ENCODE measurements around the gene PANK2.
A peak's percentile ranks its signal among the peaks of the same experiment; 100 is the strongest.
"Not testable (repeated sequence)": the region's sequence is repeated elsewhere in the genome, so short reads cannot be mapped to it uniquely, and the experiment has no call there.

PANK2 gene

DNA sequence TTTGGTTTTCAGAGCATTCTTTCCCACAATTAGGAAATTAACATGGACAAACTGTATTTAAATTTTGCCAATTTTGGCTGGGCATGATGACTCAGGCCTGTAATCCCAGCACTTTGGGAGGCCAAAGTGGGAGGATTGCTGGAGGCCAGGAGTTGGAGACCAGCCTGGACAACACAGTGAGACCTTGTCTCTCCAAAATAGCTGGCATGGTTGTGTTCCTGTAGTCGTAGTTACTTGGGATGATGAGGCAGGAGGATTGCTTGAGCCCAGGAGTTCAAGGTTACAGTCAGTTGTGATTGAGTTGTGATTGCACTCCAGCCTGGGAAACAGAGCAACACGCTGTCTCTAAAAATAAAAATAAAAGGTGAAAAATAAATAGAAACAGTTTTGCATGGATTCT, 15.0 kb downstream of the PANK2 start:
- H3K4me1 ChIP-seq (ENCODE audit: low read length) = peaks cover 65% of the 10 kb centered on the region
- H3K27ac ChIP-seq (ENCODE audit: low read length) = no peak overlapping the region
- peaks cover 95% of the 10 kb centered on the region for H3K79me2 ChIP-seq (ENCODE audit: low read length)
- no peak overlapping the region for H3K4me2 ChIP-seq (ENCODE audit: low read length)
- H3K4me3 ChIP-seq (ENCODE audit: low read length) = no peak overlapping the region
- no peaks in the 10 kb centered on the region for H3K9me3 ChIP-seq (ENCODE audit: insufficient read depth, low read length)
- H4K20me1 ChIP-seq (ENCODE audit: insufficient read depth, low read length) = peaks cover 91% of the 10 kb centered on the region
- no peaks in the 10 kb centered on the region for H3K27me3 ChIP-seq (ENCODE audit: low read depth, low read length)
- peaks cover 35% of the 10 kb centered on the region for H3K36me3 ChIP-seq (replicated peaks; ENCODE audit: low read depth, low read length)
- TF ChIP-seq EZH2phosphoT487 (IDR thresholded peaks at IDR 0.05; ENCODE audit: low read depth) = no peak
- TF ChIP-seq, protein P1, sequence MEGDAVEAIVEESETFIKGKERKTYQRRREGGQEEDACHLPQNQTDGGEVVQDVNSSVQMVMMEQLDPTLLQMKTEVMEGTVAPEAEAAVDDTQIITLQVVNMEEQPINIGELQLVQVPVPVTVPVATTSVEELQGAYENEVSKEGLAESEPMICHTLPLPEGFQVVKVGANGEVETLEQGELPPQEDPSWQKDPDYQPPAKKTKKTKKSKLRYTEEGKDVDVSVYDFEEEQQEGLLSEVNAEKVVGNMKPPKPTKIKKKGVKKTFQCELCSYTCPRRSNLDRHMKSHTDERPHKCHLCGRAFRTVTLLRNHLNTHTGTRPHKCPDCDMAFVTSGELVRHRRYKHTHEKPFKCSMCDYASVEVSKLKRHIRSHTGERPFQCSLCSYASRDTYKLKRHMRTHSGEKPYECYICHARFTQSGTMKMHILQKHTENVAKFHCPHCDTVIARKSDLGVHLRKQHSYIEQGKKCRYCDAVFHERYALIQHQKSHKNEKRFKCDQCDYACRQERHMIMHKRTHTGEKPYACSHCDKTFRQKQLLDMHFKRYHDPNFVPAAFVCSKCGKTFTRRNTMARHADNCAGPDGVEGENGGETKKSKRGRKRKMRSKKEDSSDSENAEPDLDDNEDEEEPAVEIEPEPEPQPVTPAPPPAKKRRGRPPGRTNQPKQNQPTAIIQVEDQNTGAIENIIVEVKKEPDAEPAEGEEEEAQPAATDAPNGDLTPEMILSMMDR (IDR thresholded peaks at IDR 0.05; ENCODE audit: low read depth, low read length) = no peak
- no peak overlapping the region for H3K9ac ChIP-seq (ENCODE audit: low read length)
- H2AFZ ChIP-seq (ENCODE audit: low read depth, low read length) = no peak overlapping the region

DNA sequence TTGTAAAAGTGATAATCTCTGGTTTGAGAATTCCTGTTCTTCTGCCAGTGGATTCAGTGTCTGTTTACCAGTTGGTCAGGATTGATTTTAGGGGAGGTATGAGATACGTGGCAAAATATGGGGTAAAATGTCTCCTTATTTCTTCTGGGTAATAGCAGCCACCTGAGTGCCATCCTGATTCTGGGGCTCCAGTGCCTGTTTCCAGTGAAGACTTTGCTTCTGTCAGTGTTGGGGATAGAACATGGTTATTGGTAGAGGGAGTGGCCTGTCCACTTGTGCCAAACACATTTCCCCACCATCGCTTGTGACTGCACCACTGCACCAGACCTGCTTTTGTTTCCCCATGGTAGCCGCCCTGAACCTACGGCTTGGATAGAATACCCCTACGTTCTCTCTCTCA, 15.7 kb downstream of the PANK2 start:
- no peak overlapping the region for H3K27ac ChIP-seq (ENCODE audit: low read length)
- no peak overlapping the region for H3K9ac ChIP-seq (ENCODE audit: low read length)
- TF ChIP-seq, protein P1 (IDR thresholded peaks at IDR 0.05; ENCODE audit: low read depth, low read length) = no peak
- no peak for TF ChIP-seq EZH2phosphoT487 (IDR thresholded peaks at IDR 0.05; ENCODE audit: low read depth)
- peaks cover 39% of the 10 kb centered on the region for H3K36me3 ChIP-seq (replicated peaks; ENCODE audit: low read depth, low read length)
- no peaks in the 10 kb centered on the region for H3K27me3 ChIP-seq (ENCODE audit: low read depth, low read length)
- H3K4me2 ChIP-seq (ENCODE audit: low read length) = no peak overlapping the region
- peaks cover 95% of the 10 kb centered on the region for H3K79me2 ChIP-seq (ENCODE audit: low read length)
- H3K4me1 ChIP-seq (ENCODE audit: low read length) = peaks cover 61% of the 10 kb centered on the region
- H2AFZ ChIP-seq (ENCODE audit: low read depth, low read length) = no peak overlapping the region
- peaks cover 91% of the 10 kb centered on the region for H4K20me1 ChIP-seq (ENCODE audit: insufficient read depth, low read length)
- H3K9me3 ChIP-seq (ENCODE audit: insufficient read depth, low read length) = no peaks in the 10 kb centered on the region
- H3K4me3 ChIP-seq (ENCODE audit: low read length) = no peak overlapping the region

DNA sequence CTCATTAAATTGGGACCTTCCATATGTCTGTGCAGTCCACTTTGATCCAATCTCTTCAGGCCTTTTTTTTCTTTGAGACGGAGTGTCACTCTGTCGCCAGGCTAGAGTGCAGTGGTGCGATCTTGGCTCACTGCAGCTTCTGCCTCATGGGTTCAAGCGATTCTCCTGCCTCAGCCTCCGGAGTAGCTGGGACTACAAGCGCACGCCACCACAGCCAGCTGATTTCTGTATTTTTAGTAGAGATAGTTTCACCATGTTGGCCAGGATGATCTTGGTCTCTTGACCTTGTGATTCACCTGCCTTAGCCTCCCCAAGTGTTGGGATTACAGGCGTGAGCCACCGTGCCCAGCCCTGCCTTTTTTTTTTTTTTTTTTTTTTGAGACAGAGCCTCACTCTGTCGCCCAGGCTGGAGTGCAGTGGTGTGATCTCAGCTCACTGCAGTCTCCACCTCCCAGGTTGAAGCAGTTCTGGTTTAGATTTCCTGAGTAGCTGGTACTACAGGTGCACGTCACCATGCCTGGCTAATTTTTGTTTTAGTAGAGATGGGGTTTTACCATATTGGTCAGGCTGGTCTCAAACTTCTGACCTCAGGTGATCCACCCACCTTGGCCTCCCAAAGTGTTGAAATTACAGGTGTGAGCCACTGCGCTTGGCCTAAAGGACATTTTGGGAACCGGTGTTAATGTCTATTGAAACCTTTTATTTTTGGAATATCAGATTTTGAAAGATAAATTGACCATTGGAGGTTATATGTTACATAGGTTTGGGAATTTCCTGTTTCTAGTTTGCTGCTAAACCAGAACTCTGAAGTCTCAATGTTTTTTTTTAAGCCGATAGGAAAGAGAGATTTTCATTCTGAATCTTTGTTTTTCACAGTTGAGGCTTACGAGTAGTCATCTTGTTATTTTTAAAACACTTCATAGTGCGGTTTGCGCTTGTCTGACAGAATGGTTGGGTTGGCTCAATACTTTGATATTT, 17.8 kb downstream of the PANK2 start:
- Histone ChIP-seq H3K4me2 (ENCODE audit: low read length) (peak overlapping the region; percentile 88), H3K36me3 (replicated peaks; ENCODE audit: low read depth, low read length) (peaks cover 52% of the 10 kb centered on the region), H3K9ac (ENCODE audit: low read length) (peak overlapping the region; percentile 49), H3K27ac (ENCODE audit: low read length) (peak overlapping the region; percentile 90), H3K79me2 (ENCODE audit: low read length) (peaks cover 94% of the 10 kb centered on the region), H4K20me1 (ENCODE audit: insufficient read depth, low read length) (peaks cover 85% of the 10 kb centered on the region), H3K4me1 (ENCODE audit: low read length) (peaks cover 45% of the 10 kb centered on the region), H3K4me3 (ENCODE audit: low read length) (peak overlapping the region; percentile 68)
- H3K9me3 ChIP-seq (ENCODE audit: insufficient read depth, low read length); H3K27me3 ChIP-seq (ENCODE audit: low read depth, low read length); H2AFZ ChIP-seq (ENCODE audit: low read depth, low read length): not testable (repeated sequence)

DNA sequence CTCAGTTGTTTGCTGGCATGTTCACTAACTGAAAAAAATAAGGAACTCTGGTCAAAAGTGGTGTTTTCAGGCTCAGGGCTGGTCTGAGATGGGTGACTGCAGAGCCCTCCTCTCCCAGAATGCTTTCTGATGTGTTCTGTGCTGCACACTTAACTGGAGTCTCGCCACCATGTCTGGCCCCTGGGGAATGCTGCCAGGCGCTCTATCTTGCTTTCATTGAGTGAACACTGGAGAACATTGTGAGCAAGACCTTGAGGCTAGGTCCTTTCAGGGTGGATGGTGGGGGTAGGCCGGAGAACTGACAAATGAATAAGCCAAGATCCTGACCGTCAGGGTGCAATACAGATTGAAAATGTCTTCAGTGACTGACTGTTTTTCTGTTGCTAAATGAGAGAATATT, 19.5 kb downstream of the PANK2 start:
- Histone ChIP-seq H3K79me2 (ENCODE audit: low read length) (peaks cover 91% of the 10 kb centered on the region), H4K20me1 (ENCODE audit: insufficient read depth, low read length) (peaks cover 81% of the 10 kb centered on the region), H3K36me3 (replicated peaks; ENCODE audit: low read depth, low read length) (peaks cover 62% of the 10 kb centered on the region), H3K4me3 (ENCODE audit: low read length) (no peak overlapping the region), H3K9ac (ENCODE audit: low read length) (no peak overlapping the region; the same call in 1 of the 2 replicates), H3K27ac (ENCODE audit: low read length) (peak overlapping the region; percentile 90), H3K27me3 (ENCODE audit: low read depth, low read length) (no peaks in the 10 kb centered on the region), H3K9me3 (ENCODE audit: insufficient read depth, low read length) (no peaks in the 10 kb centered on the region), H2AFZ (ENCODE audit: low read depth, low read length) (no peak overlapping the region), H3K4me2 (ENCODE audit: low read length) (peak overlapping the region; percentile 88), H3K4me1 (ENCODE audit: low read length) (peaks cover 52% of the 10 kb centered on the region)
- TF ChIP-seq EZH2phosphoT487 (IDR thresholded peaks at IDR 0.05; ENCODE audit: low read depth) = no peak
- TF ChIP-seq, protein P1 (IDR thresholded peaks at IDR 0.05; ENCODE audit: low read depth, low read length) = no peak
